ENCODE measurements around the gene SIRPB2.

The SIRPB2 gene

DNA sequence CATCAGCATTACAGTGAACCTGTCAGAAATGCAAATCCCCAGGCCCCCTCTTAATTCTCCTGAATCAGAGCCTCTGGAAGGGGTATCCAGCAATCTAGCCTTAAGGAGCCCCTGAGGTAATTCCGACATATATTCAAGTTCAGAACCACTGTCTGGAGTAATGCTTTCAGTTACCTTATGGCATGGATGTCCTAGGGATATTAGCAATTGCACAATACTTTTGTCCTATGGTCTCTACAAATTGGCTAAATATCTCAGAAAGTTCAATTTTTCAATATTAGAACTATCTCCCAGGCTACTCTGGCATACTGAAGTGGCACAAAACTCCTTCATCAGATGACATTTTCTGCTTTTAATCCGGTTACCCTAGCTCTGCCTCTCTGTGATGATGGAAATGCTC is 30.9 kb downstream of the SIRPB2 start:
- TF ChIP-seq, protein P1, sequence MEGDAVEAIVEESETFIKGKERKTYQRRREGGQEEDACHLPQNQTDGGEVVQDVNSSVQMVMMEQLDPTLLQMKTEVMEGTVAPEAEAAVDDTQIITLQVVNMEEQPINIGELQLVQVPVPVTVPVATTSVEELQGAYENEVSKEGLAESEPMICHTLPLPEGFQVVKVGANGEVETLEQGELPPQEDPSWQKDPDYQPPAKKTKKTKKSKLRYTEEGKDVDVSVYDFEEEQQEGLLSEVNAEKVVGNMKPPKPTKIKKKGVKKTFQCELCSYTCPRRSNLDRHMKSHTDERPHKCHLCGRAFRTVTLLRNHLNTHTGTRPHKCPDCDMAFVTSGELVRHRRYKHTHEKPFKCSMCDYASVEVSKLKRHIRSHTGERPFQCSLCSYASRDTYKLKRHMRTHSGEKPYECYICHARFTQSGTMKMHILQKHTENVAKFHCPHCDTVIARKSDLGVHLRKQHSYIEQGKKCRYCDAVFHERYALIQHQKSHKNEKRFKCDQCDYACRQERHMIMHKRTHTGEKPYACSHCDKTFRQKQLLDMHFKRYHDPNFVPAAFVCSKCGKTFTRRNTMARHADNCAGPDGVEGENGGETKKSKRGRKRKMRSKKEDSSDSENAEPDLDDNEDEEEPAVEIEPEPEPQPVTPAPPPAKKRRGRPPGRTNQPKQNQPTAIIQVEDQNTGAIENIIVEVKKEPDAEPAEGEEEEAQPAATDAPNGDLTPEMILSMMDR (IDR thresholded peaks at IDR 0.05; ENCODE audit: low read length, missing control alignments), result no peak
- no peak for DNase-seq (ENCODE audit: low read depth)
- H3K4me3 ChIP-seq (replicated peaks; ENCODE audit: low read depth, low read length), result no peak overlapping the region

GRCh38 chr20:1457992-1458391 is 33.2 kb downstream of the SIRPB2 start:
- no peak for DNase-seq (ENCODE audit: low read depth)
- no peak overlapping the region for H3K4me3 ChIP-seq (replicated peaks; ENCODE audit: low read depth, low read length)
- TF ChIP-seq, protein P1 (IDR thresholded peaks at IDR 0.05; ENCODE audit: low read length, missing control alignments), result no peak

GRCh38 chr20:1456300-1456699 is 34.9 kb downstream of the SIRPB2 start:
- H3K4me3 ChIP-seq (replicated peaks; ENCODE audit: low read depth, low read length), result no peak overlapping the region
- peak; percentile 67 for DNase-seq (ENCODE audit: low read depth)
- TF ChIP-seq, protein P1 (IDR thresholded peaks at IDR 0.05; ENCODE audit: low read length, missing control alignments), result no peak

DNA sequence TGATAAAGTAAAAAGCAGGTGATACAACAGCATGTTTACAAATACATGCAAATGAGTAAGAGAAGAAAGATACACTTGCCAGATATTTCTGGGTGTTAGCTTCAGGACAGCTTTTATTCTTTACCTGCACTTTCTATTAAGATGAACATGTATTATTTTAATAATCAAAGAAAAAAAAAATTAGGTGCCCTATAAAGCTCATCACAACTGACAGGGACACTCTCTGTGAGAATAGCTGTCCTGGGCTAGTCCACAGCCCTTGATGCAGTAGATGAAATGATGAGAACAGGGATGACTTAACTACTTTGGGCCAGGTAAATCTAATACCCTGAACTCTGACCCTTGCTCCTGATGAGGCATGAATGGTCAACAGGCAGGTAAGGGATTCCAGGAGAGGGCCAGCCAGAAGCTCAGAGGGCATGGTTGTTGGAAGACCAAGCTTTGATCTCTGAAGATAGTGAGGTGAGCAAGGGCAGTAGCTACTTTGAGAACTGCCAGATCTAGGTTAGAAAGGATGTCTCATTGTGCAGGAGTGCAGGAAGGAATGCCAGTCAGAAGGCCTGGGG is 40.2 kb downstream of the SIRPB2 start:
- no peak for DNase-seq (ENCODE audit: low read depth)
- H3K4me3 ChIP-seq (replicated peaks; ENCODE audit: low read depth, low read length), result no peak overlapping the region
- TF ChIP-seq, protein P1 (IDR thresholded peaks at IDR 0.05; ENCODE audit: low read length, missing control alignments), result no peak

GRCh38 chr20:1449370-1449769 is 41.9 kb downstream of the SIRPB2 start:
- TF ChIP-seq, protein P1 (IDR thresholded peaks at IDR 0.05; ENCODE audit: low read length, missing control alignments), result no peak
- no peak overlapping the region for H3K4me3 ChIP-seq (replicated peaks; ENCODE audit: low read depth, low read length)

GRCh38 chr20:1448081-1448620 is 43.1 kb downstream of the SIRPB2 start:
- H3K4me3 ChIP-seq (replicated peaks; ENCODE audit: low read depth, low read length), result no peak overlapping the region
- no peak for DNase-seq (ENCODE audit: low read depth)
- TF ChIP-seq, protein P1 (IDR thresholded peaks at IDR 0.05; ENCODE audit: low read length, missing control alignments), result no peak

More at GRCh38 chr20:1449370-1449769, 41.9 kb downstream of the SIRPB2 start:
- no peak for DNase-seq (ENCODE audit: low read depth)

GRCh38 chr20:1446536-1446935 is 44.7 kb downstream of the SIRPB2 start:
- H3K4me3 ChIP-seq (replicated peaks; ENCODE audit: low read depth, low read length), result no peak overlapping the region
- TF ChIP-seq, protein P1 (IDR thresholded peaks at IDR 0.05; ENCODE audit: low read length, missing control alignments), result no peak
- DNase-seq (ENCODE audit: low read depth), result no peak

All from fibroblast of pulmonary artery (primary cell).